Cardiac septum (tissue), 1 donor: Measurements from ENCODE around the gene PUM1. TPM values are rescaled to one million over a fixed set of nuclear protein-coding genes. Genes with fewer than 3 reads are reported as not detected.
A peak's percentile ranks its signal among the peaks of the same experiment; 100 is the strongest.
"Not testable (repeated sequence)": the region's sequence is repeated elsewhere in the genome, so short reads cannot be mapped to it uniquely, and the experiment has no call there.

Experiments used
- DNase-seq: peaks from one replicate; pipeline ENCODE4 v3.0.0-alpha.2; 2020; ENCODE audit warnings: low spot score
- intact Hi-C: fragments of 100-400 bp; cut with DNase I; formaldehyde crosslinking; loops from one replicate; pipeline ENCODE4 v1.14.0; 2022
- total RNA-seq: library from RNA; stranded (reverse); fragmentation: NEBNext Ultra II Directional; extraction: Animal tissue kit (Norgen Biotek cat#: 25700); gene quantifications from one replicate; pipeline ENCODE4 v1.2.1, GENCODE V29; 2021
- donor health status: DM: no; HTN: no; CAD: no.

Gene PUM1
- total RNA-seq, 1 donor from 2014 or later, result 83.7 TPM

DNA sequence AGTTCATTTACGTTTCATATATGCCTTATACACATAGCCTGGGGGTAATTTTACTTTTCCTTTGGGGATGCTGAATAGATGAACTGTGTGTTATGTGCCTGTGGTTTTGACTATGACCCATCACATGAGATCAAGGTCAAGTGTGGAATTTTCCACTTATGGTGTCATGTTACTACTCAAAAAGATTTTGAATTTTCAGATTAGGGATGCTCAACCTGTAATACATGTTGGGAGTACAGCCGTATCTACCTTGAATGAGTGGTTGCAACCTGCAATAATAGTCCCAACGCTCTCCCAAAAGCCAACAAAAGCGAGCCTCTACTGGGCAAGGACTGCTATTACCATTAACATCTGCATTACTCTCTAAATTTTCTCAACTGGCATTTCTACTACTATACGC lies 88.4 kb downstream of the PUM1 start:
- intact Hi-C loops, result no loop called here
- no peak for DNase-seq

DNA sequence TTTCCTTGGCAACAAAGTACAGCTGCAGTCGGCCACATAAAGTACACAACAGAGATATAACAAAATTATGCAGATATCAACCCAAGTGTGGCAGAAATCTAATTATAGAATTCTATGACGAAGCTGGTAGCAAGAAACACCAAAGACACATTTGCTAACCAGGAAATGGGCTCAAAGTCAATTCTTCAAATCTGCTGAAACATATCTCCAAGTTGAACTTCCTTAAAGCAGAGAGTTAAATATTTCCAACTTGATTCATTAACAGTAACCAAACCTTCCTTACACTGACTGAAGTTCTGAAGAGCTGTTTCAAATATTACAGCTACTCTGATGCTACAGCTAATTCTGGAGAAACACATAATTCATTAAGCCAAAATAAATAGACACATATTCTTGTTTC lies 89.4 kb downstream of the PUM1 start:
- no peak for DNase-seq
- intact Hi-C loops, result no loop called here

DNA sequence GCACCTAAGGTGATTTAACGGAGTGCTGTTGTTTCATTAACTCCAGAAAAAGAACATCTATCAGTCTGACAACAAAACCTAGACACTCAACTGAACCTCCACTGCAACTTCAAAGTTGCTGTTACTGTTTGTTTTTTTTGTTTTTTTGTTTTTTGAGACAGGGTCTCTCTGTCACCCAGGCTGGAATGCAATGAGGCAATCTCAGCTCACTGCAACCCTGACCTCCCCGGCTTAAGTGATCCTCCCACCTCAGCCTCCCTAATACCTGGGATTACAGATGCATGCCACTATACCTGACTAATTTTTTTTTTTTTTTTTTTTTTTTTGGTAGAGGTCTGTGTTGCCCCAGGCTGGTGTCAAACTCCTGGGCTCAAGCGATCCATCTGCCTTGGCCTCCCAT lies 90.3 kb downstream of the PUM1 start:
- intact Hi-C loops, result no loop called here

GRCh38 chr1:30974536-30974935 lies 91.0 kb downstream of the PUM1 start:
- intact Hi-C loops, result no loop called here
- no peak for DNase-seq

More for the DNA sequence above, 90.3 kb downstream of the PUM1 start:
- no peak for DNase-seq

GRCh38 chr1:30972349-30972748 lies 93.2 kb downstream of the PUM1 start:
- DNase-seq, intact Hi-C loops: not testable (repeated sequence)

GRCh38 chr1:30971496-30971895 lies 94.0 kb downstream of the PUM1 start:
- intact Hi-C loops, result no loop called here

GRCh38 chr1:30969903-30970302 lies 95.6 kb downstream of the PUM1 start:
- intact Hi-C loops, result loop anchor here (5.0 kb wide), 3 partner anchors 57 to 187 kb away; no protein-coding TSS in a partner anchor
- no peak for DNase-seq

More at GRCh38 chr1:30971496-30971895, 94.0 kb downstream of the PUM1 start:
- no peak for DNase-seq

DNA sequence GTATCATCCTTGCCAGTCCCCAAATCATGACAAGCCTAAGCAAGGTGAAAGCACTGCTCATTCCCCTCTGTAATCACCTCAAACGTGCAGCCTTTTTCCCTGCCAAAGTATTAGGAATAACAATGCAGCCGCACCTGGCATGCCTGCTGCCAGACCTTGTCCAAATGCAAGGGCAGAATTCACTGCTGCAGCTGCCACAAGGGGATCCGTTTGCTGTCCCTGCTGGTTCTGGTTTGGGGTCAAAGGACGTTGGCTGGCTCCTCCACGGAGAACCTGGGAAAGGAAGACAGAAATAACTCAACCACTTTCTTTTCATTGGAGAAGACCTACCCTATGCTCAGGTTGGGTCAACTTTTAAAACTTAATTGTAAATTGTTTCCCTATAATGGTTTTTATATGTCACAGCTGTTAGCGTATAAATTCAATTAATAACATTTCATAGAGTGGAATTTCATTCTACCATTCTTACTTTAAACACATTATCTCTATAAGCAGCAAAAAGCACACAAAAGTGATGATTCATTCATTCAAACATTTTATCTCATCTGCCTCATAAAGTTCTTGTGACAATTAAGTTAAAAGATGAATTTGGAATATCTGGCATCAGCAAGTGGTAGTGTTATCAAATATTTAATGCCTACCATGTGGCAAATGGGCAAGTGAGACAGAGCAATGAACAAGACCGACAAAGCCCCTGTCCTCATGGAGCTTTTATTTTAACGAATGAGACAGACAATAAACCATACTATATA lies 97.1 kb downstream of the PUM1 start:
- intact Hi-C loops, result loop anchor here (5.0 kb wide), 3 partner anchors 59 to 189 kb away; no protein-coding TSS in a partner anchor

GRCh38 chr1:30966690-30967369 lies 98.7 kb downstream of the PUM1 start:
- no peak for DNase-seq
- intact Hi-C loops, result loop anchor here (5.0 kb wide), 3 partner anchors 60 to 190 kb away; no protein-coding TSS in a partner anchor

More for the DNA sequence above, 97.1 kb downstream of the PUM1 start:
- no peak for DNase-seq

GRCh38 chr1:30965924-30966599 lies 99.5 kb downstream of the PUM1 start:
- intact Hi-C loops, result loop anchor here (5.0 kb wide), 3 partner anchors 61 to 191 kb away; no protein-coding TSS in a partner anchor
- DNase-seq, result no peak

DNA sequence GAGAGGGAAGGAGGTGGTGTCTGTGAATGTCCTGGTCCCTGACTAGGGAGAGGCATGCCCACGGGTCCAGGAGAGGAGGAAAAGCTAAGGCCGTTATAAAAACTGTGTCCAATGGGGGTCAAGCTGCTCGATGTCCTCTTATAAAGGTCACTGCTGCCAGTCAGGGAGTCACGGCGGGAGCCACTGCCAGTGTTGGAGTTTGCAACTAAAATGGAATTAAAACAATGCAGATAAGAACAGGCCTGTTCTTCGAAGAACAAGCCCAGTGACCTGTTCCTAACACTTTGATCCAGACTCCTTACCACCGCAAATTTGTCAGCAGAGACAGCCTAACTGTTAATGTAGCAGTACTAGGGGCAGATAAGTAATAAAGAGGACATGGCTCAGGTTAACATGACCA lies 100.8 kb downstream of the PUM1 start:
- DNase-seq, result peak; percentile 77
- intact Hi-C loops, result loop anchor here (5.0 kb wide), 3 partner anchors 63 to 193 kb away; no protein-coding TSS in a partner anchor

- DNase-seq, result no peak
- intact Hi-C loops, result no loop called here
Measured at GRCh38 chr1:30962609-30963508, 102.7 kb downstream of the PUM1 start.

GRCh38 chr1:30957560-30958222 lies 107.8 kb downstream of the PUM1 start:
- intact Hi-C loops, result no loop called here
- no peak for DNase-seq

GRCh38 chr1:30955448-30956015 lies 110.0 kb downstream of the PUM1 start:
- intact Hi-C loops, result no loop called here
- no peak for DNase-seq

DNA sequence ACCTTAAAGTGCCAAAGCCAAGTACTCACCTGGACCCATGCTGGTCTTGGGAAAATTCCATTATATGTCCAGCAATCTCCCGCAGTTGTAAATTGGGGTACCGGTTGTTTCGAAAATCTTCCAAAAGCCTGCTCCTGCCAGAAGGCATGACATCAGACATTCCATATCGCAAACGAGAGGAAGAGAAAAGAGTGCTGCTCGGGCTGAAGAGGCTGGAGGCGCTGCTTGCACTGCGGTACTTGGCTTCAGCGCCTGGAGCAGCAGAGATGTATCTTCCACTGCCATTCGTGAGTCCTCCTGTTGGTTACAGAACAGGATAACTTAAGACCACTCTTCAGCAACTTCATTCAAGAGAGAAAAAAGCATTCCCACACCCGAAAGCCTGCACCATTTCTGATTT lies 111.8 kb downstream of the PUM1 start:
- DNase-seq, result peak; percentile 60

DNA sequence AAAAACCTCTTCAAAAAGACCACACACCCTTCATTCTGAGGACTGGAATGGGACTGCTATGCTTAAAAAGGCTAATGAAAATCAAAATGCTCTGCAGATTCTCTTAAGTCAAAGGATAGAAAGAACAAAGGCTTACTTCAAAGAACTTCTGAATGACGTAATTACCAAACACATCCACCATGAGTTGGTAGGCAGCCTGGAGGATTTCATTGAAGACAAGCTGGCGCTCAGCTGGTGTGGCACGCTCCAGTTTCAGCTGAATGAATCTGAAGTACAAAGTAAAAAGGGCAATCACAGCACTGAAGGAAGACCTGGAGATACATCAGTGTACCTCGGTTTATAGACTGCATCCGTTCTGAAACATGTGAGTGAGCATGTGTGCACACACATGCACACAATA lies 113.4 kb downstream of the PUM1 start:
- no peak for DNase-seq

More for the DNA sequence above, 111.8 kb downstream of the PUM1 start:
- intact Hi-C loops, result no loop called here

GRCh38 chr1:30950700-30951099 lies 114.8 kb downstream of the PUM1 start:
- no peak for DNase-seq
- intact Hi-C loops, result no loop called here

More for the DNA sequence above, 113.4 kb downstream of the PUM1 start:
- intact Hi-C loops, result no loop called here

DNA sequence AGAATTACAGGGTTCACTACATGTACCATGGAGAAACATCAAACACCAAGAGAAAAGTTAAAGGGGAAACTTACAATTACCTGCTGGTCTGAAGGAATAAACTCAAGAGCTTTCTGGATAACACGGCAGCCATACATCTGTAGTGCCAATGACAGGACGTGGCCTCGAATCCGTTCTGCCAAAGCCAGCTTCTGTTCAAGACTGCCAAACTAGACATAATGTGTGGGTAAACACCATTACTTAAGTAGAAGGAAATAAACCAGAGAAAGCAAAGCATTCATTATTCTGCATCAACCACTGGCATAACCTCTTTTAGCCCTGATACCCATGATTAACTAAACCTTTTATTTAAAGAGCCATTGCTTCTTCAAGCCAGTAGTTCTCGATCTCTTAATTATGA lies 115.5 kb downstream of the PUM1 start:
- DNase-seq, result no peak

More for the DNA sequence above, 115.5 kb downstream of the PUM1 start:
- intact Hi-C loops, result no loop called here
